ENCODE measurements around the gene LAPTM5. TPM values are rescaled to one million over a fixed set of nuclear protein-coding genes. Genes with fewer than 3 reads are reported as not detected.

LAPTM5 gene
- total and polyA plus RNA-seq, 2 of the 13 experiments (the other 11 are each of a cell fraction or from before 2014, with no cell fraction given) = 0.41 to 0.86 TPM

DNA sequence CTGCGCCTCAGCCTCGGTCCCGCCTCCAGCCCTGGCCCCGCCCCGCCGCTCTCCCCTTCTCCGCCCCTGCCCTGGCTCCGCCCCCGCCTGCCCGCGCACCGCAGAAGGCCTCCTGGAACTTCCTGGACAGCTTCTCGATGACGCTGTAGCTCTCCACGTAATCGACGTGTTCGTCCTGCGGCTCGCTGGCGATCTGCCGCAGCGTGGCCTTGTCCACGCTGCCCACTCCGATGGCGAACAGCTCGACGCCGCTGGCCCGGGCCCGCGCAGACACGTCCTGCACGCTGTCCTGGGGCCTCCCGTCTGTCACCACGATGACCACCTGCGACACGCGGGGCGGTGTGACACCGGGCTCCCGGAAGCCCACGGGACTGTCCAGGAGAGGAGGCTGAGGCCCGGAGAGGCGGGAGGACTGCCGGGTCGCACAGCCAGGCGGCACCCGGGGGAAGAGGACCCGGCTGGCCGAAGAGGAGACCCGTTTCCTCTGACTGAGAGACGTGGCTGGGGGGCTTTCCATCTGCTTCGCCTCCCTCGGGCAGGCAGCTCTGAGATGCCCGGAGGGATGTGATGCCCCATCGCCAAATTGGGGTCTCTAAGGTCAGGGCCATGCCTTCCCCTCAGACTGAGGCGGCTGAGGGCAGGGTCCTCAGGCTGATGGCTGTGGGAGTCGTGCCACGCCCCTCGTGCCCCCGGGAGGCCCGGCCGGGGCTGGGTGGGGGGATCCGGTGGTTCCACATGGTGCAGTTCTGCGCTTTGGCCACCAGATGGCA lies 38.8 kb downstream of the LAPTM5 start (continued):
- TF ChIP-seq ASH2L (IDR thresholded peaks at IDR 0.05; ENCODE audit: insufficient read length, low read depth, low read length) = peak; percentile 46
- TF ChIP-seq, protein P1, sequence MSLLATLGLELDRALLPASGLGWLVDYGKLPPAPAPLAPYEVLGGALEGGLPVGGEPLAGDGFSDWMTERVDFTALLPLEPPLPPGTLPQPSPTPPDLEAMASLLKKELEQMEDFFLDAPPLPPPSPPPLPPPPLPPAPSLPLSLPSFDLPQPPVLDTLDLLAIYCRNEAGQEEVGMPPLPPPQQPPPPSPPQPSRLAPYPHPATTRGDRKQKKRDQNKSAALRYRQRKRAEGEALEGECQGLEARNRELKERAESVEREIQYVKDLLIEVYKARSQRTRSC (CRISPR knock-in tag; IDR thresholded peaks at IDR 0.05; ENCODE audit: low read depth) = peak; percentile 88; the same call in 1 of the 2 replicates
- TF ChIP-seq, protein P2, sequence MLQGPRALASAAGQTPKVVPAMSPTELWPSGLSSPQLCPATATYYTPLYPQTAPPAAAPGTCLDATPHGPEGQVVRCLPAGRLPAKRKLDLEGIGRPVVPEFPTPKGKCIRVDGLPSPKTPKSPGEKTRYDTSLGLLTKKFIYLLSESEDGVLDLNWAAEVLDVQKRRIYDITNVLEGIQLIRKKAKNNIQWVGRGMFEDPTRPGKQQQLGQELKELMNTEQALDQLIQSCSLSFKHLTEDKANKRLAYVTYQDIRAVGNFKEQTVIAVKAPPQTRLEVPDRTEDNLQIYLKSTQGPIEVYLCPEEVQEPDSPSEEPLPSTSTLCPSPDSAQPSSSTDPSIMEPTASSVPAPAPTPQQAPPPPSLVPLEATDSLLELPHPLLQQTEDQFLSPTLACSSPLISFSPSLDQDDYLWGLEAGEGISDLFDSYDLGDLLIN (CRISPR knock-in tag; IDR thresholded peaks at IDR 0.05; ENCODE audit: borderline replicate concordance) = peak; percentile 72; the same call in 1 of the 2 replicates
- no peak for TF ChIP-seq SMARCC2 (IDR thresholded peaks at IDR 0.05)
- TF ChIP-seq ETV5 (CRISPR knock-in tag; IDR thresholded peaks at IDR 0.05; ENCODE audit: borderline replicate concordance) = peak; percentile 54; the same call in 1 of the 2 replicates
- TF ChIP-seq ZNF136 (CRISPR knock-in tag; IDR thresholded peaks at IDR 0.05; ENCODE audit: low read depth) = peak; percentile 85; the same call in 1 of the 2 replicates
- no peak for TF ChIP-seq SRF (IDR thresholded peaks at IDR 0.05; ENCODE audit: low read depth, low read length)
- TF ChIP-seq, protein P3, sequence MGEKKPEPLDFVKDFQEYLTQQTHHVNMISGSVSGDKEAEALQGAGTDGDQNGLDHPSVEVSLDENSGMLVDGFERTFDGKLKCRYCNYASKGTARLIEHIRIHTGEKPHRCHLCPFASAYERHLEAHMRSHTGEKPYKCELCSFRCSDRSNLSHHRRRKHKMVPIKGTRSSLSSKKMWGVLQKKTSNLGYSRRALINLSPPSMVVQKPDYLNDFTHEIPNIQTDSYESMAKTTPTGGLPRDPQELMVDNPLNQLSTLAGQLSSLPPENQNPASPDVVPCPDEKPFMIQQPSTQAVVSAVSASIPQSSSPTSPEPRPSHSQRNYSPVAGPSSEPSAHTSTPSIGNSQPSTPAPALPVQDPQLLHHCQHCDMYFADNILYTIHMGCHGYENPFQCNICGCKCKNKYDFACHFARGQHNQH (CRISPR knock-in tag; IDR thresholded peaks at IDR 0.05) = peak; percentile 80
- TF ChIP-seq MAZ (IDR thresholded peaks at IDR 0.05; ENCODE audit: borderline replicate concordance, low read depth, low read length) = 0 out of 2 replicates have a peak, but pooled peaks have one; percentile 24
- peak; percentile 82; the same call in 1 of the 2 replicates for TF ChIP-seq MAZ (CRISPR knock-in tag; IDR thresholded peaks at IDR 0.05; ENCODE audit: low read depth)
- no peak for TF ChIP-seq FLYWCH1 (CRISPR knock-in tag; IDR thresholded peaks at IDR 0.05)
- TF ChIP-seq MAFF (IDR thresholded peaks at IDR 0.05; ENCODE audit: low read depth, low read length) = no peak
- TF ChIP-seq NCOA5 (CRISPR knock-in tag; IDR thresholded peaks at IDR 0.05) = no peak
- TF ChIP-seq, protein P4, sequence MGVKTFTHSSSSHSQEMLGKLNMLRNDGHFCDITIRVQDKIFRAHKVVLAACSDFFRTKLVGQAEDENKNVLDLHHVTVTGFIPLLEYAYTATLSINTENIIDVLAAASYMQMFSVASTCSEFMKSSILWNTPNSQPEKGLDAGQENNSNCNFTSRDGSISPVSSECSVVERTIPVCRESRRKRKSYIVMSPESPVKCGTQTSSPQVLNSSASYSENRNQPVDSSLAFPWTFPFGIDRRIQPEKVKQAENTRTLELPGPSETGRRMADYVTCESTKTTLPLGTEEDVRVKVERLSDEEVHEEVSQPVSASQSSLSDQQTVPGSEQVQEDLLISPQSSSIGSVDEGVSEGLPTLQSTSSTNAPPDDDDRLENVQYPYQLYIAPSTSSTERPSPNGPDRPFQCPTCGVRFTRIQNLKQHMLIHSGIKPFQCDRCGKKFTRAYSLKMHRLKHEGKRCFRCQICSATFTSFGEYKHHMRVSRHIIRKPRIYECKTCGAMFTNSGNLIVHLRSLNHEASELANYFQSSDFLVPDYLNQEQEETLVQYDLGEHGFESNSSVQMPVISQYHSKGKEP (CRISPR knock-in tag; IDR thresholded peaks at IDR 0.05) = peak; percentile 54; the same call in 1 of the 2 replicates
- peak; percentile 95 for TF ChIP-seq ZNF670 (CRISPR knock-in tag; IDR thresholded peaks at IDR 0.05; ENCODE audit: borderline replicate concordance)
- no peak for TF ChIP-seq ZNF75D (CRISPR knock-in tag; IDR thresholded peaks at IDR 0.05; ENCODE audit: borderline replicate concordance)
- TF ChIP-seq PCBP2 (optimal IDR thresholded peaks at IDR 0.05; ENCODE audit: low read depth, low read length, poor library complexity, severe bottlenecking) = no peak
- TF ChIP-seq SOX5 (CRISPR knock-in tag; IDR thresholded peaks at IDR 0.05; ENCODE audit: borderline replicate concordance) = no peak; the same call in 1 of the 2 replicates
- TF ChIP-seq ATF7-NPFF (CRISPR knock-in tag; IDR thresholded peaks at IDR 0.05; ENCODE audit: low read depth) = no peak
- TF ChIP-seq, protein P5, sequence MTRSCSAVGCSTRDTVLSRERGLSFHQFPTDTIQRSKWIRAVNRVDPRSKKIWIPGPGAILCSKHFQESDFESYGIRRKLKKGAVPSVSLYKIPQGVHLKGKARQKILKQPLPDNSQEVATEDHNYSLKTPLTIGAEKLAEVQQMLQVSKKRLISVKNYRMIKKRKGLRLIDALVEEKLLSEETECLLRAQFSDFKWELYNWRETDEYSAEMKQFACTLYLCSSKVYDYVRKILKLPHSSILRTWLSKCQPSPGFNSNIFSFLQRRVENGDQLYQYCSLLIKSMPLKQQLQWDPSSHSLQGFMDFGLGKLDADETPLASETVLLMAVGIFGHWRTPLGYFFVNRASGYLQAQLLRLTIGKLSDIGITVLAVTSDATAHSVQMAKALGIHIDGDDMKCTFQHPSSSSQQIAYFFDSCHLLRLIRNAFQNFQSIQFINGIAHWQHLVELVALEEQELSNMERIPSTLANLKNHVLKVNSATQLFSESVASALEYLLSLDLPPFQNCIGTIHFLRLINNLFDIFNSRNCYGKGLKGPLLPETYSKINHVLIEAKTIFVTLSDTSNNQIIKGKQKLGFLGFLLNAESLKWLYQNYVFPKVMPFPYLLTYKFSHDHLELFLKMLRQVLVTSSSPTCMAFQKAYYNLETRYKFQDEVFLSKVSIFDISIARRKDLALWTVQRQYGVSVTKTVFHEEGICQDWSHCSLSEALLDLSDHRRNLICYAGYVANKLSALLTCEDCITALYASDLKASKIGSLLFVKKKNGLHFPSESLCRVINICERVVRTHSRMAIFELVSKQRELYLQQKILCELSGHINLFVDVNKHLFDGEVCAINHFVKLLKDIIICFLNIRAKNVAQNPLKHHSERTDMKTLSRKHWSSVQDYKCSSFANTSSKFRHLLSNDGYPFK (CRISPR knock-in tag; IDR thresholded peaks at IDR 0.05; ENCODE audit: borderline replicate concordance) = peak; percentile 73
- TF ChIP-seq KDM5A (IDR thresholded peaks at IDR 0.05; ENCODE audit: borderline replicate concordance, low read length) = 0 out of 2 replicates have a peak, but pooled peaks have one; percentile 44

All from HepG2 (cell line).